RKO (cell line): ENCODE results near the gene ABHD15.

Source experiments
- DNase-seq: peaks from one replicate; pipeline ENCODE4 v3.0.0-alpha.2; 2016; ENCODE audit warnings: low spot score

The ABHD15 gene

GRCh38 chr17:29518359-29518758 is 48.5 kb downstream of the ABHD15 start:
- DNase-seq, result no peak

GRCh38 chr17:29514792-29515191 is 52.0 kb downstream of the ABHD15 start:
- no peak for DNase-seq

- DNase-seq, result peak; percentile 8
These were observed 55.9 kb downstream of the ABHD15 start for GRCh38 chr17:29510953-29511352.
